HG02885 (cell line): ENCODE results near the gene RELN.
"Not testable (repeated sequence)": the region's sequence is repeated elsewhere in the genome, so short reads cannot be mapped to it uniquely, and the experiment has no call there.

Experiments used
- ATAC-seq: cut with Tn5 transposase; IDR thresholded peaks from one replicate; pipeline ENCODE4 v1.9.1; 2021; ENCODE audit warnings: mild to moderate bottlenecking; ENCODE audit not compliant: unreplicated experiment, poor library complexity

The RELN gene

DNA sequence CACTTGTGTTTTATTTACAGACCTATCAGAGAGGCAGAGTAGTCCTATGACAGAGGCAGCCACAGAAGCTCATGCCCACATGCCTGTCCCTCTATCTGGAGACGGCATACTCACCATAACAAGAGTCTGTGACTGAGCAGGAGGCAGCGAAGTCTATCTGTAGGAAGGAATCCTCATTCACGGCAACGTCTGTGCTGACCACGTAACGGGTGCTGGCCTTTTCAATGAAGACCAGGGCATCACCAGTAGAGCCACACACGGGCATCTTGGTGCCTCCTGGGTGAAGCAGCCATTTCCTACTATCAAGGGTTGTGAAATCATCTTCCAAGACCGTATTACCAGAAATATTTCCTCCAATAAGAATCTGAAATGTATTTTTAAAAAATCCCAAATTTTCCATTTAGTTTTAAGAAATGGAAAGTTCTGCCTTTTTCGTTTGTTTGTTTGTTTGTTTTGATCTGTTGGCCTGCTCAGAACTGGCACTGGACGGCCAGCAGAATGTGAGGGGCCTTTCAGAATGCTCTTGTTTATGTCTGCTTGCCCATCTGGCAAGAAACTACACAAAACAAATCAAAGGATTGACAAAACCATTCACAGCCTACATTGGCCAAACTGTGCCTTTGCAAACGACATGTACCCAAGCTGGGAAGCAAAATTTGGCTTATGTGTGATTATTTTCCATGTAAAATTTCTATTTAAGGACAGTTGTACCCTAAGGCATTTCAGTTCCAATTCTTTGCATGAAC is 450.3 kb downstream of the RELN start:
- no peak for ATAC-seq

DNA sequence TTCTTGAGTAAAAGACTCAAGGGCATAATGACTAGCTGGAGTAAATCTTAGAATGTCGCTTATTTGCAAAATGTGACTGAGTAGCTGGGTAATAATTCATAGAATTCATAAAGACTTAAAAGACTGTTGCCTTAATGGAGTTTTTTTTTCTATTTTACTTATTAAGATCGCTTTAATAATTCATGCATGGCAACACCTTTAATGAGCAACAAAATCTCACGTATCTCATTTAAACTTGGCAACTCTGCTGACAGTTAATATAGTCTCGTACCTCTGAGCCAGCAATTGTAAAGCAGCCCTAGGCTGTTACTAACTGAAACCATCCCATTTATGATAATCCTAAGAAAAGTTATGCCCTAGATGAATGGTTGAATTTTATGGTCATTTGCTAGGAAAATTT is 455.7 kb downstream of the RELN start:
- no peak for ATAC-seq

DNA sequence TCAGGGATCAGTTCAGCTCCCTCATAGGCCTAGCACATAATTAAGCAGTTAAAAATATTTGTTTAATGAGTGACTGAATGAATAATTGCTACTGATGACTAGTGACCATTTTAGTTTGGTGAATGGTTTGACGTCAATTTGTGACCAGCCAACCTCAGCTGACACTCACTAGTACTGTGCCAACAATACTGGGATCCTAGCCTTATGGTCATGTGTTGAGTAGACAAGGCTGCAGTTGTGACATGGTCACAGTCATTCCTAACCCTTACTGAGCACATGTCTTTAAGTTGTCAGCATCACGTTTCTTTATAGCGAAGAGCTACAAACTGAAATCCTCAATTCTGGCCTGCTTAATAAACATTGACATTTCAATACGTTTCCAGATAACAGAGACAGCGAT is 456.5 kb downstream of the RELN start:
- no peak for ATAC-seq

DNA sequence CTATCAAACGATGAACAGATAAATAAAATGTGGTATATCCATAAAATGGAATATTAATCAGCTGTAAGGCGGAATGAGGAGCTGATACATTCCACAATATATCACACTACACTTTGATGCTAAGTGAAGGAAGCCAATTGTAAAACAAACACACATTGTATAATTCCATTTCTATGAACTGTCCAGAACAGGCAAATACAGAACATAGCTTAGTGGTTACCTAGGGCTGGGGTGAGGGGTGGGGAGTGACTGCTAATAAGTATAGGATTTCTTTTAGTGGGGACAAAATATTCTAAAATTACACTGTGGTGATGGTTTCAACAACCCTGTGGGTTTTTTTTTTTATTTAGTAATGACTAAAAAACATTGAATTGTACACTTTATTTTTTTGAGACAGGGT is 461.3 kb downstream of the RELN start:
- no peak for ATAC-seq

DNA sequence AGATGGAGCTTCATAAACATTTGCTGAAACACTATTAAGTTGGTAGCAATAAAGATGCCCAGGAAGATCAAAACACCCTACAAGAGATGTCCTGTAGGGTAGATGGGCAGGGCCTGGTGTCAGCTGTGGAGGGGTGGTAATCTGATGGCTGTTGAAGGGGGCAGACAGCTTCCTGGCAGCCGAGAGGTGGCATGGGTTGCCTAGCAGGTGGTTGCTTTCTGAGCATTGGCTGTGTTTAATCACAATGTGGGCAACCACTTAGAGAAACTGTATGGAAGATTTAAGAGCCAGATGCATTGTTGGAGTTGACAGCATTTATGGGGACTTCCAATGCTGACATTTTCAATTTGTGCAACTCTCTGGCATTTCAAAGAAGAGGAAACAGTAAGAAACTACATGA is 463.5 kb downstream of the RELN start:
- no peak for ATAC-seq

DNA sequence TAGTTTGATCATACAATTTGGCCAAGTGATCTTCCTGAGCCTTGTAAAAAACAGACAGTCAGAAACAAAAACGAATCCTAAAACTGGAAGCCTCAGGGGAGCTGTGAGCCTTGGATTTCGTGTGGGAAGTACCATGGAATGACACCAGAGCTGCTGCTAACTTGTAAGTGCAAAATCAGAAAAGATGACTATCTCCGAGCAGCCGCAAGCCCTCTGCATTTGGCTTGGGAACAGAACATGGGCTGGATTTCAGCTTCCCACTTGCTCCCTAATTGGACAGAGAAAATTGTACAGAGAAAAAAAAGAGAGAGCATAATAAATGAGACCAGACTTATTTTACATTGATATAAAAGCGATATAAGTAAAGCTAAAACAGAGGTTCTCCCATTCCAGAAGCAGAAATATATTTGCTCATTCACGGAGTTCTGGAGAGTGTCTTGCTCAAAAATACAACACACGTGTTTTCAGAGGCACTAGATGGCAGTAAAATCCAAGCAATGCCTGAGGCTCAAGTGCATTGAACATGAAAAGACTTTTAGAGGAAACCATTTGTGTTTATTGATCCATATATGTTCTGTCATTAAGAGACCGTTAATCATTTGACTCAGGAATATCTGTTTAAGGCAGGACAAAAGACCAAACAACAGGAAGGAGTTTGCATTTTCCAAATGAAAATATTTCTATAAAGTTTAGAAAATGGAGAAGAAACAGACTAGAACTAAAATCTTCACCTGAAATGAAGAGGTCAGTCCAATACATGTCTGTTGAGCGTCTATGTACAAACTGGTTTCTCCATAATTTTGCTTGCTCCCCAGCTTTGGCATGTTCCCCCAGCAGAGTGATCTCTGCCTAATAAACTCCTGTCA is 465.2 kb downstream of the RELN start:
- no peak for ATAC-seq

DNA sequence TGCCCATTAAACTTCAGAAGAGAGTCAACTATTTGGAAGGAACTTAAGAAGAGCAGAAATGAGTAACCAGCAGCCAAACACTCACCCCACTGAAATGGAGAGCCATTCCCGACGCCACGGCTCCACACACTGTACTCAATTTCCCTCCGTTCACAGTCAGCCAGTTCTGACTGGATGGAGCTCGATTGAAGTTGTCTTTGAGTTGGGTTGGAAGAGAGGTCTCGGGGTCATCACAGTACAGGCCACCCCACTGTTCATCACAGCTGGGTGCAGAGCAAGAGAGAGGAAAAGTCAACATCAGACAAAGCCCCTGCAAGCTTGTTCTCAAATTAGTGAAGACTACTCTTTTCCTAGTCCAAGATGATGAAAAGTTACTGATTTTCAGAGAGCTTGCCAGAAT is 467.5 kb downstream of the RELN start:
- ATAC-seq, result no peak

DNA sequence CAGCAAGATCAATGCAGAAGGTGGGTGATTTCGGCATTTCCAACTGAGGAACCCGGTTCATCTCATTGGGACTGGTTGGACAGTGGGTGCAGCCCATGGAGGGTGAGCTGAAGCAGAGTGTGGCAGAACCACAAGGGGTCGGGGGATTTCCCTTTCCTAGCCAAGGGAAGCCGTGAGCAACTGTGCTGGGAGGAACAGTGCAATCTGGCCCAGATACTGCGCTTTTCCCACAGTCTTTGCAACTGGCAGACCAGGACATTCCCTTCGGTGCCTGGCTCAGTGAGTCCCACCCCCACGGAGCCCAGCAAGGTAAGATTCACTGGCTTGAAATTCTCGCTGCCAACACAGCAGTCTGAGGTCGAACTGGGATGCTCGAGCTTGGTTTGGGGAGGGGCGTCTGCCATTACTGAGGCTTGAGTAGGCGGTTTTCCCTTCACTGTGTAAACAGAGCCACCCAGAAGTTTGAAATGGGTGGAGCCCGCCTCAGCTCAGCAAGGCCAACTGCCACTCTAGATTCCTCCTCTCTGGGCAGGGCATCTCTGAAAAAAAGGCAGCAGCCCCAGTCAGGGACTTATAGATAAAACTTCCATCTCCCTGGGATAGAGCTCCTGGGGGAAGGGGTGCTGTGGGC is 484.8 kb downstream of the RELN start:
- ATAC-seq, result no peak

DNA sequence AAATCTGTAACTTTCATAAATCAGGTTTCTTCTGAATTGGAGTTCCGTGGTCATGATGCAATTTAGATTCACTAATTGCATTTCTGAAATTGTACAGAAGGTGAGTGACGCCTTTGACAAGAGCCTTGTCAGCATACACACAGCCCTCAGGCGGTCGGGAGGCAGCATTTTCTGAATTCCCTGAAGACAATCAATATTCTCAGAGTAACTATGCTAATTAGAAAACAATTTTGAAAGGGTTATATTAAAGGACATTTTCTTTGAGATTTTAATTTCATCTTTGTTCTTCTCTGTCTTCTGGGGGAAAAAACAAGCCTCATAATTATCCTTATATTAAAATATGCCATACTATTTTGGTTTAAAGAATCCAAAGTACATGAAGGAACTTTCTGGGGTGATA is 488.3 kb downstream of the RELN start:
- ATAC-seq, result no peak

DNA sequence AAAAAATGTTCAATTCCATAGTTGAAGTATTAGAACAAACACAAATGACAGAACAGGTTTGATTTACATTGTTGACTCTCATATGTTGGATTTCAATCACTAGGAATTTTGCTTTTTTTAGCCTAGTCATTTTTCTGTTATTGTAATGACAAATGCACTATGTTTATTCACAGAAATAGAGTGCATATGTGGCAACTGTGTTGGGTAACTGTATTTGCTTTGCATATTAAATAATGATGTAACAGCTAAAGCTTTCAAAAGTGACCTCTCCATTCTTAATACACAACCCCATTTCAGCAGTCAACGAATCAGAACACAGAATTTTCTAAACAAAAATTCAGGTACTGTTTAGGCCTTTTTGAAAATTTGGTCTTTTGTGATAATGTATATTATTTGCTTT is 489.5 kb downstream of the RELN start:
- ATAC-seq, result no peak

DNA sequence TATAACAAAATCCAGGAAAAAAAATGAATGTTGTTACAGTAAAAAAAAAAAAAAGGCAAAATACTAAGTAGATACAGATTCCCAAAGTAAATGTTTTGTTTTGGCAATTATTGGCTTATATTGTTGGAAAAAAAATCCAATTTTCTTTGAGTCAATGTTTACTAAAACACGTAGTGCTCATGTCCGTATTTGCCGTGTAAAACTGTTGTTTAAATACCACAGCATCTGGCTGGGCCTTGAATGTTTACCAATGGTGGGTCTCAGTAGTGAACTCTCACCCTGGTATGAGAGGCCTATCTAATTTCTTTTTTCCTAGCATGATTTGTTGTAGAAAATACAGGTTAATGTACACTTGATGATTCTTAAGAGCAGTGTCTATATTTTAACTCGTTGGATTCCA is 502.0 kb downstream of the RELN start:
- ATAC-seq, result no peak

DNA sequence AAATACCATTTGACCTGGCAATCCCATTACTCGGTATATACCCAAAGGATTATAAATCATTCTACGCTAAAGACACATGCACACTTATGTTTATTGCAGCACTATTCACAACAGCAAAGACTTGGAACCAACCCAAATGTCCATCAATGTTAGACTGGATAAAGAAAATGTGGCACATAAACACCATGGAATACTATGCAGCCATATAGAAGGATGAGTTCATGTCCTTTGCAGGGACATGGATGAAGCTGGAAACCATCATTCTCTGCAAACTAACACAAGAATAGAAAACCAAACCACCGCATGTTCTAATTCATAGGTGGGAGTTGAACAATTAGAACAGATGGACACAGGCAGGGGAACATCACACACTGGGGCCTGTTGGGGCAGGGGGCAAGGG is 502.6 kb downstream of the RELN start:
- not testable (repeated sequence) for ATAC-seq

DNA sequence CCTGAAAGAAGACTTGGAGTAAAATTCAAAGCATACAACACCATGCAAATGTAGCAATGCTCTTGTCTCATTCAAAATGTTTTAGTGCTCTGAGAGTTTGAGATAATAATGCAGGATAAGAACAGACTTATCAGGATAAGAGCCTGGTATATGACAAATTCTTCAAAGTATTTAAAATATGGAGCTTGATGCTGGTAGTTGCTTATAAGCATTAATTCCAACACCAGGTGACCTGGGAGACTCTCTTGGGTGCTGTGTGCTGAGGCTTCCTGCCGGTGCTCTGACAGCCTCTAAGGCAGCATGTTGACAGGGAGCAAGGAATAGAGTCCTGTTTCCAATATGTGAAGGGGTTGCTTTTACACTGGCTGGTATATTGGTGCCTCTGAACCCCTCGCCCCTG is 508.7 kb downstream of the RELN start:
- ATAC-seq, result no peak

DNA sequence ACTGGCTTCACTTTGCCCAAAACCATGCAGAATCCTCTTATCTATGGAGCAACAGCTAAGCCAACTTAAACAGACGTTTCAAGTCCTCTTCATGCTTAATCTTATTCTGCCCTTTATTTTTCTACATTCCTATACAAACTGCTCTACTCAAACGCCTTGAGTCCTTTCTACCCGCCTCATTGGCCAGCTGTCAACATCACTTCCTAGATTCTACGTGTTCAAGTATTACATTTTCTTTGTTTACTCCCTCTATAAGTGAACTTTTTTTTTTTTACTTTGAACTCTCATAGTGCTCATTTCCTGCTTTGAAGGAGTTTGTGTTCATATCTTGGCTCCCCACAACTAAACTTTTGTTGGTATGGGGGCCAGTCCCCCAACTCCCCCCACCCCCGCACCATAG is 514.5 kb downstream of the RELN start:
- ATAC-seq, result no peak

DNA sequence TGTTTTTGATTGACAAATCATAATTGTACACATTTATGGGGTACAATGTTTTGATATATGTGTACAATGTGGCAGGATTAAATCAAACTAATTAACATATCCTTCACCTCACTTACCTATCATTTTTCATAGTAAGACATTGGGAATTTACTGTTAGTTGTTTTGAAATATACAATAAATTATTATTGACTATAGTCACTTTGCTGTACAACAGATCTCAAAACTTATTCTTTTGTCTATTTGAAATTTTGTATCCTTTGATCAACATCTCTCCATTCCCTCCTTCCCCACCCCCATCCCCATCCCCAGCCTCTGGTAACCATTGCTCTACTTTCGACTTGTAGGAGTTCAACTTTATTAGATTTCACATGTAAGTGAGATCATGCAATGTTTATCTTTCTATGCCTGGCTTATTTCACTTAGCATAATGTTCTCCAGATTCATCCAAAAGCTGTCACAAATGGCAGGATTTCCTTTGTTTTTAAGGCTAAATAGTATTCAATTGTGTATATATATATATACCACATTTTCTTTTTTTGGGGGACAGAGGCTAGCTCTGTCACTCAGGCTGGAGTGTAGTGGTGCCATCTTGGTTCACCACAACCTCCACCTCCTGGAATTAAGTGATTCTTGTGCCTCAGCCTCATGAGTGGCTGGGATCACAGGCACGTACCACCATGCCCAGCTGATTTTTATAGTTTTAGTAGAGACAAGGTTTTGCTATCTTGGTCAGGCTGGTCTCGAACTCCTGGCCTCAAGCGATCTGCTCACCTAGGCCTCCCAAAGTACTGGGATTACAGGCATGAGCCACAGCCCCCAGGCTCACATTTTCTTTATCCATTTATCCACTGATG is 520.1 kb downstream of the RELN start:
- ATAC-seq, result no peak

DNA sequence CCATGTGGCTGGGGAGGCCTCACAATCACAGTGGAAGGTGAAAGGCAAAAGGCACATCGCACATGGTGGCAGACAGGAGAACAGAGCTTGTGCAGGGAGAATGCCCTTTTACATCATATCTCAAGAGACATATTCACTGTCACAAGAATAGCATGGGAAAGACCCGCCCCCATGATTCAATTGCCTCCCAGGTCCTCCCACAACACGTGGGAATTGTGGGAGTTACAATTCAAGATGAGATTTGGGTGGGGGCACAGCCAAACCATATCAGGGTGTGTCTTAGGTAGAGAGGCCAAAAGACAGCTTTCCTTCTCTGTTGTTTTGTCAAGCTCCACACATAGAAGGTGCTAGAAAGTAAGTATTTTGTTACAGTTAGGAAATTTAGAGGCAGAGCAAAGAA is 522.6 kb downstream of the RELN start:
- ATAC-seq, result no peak

DNA sequence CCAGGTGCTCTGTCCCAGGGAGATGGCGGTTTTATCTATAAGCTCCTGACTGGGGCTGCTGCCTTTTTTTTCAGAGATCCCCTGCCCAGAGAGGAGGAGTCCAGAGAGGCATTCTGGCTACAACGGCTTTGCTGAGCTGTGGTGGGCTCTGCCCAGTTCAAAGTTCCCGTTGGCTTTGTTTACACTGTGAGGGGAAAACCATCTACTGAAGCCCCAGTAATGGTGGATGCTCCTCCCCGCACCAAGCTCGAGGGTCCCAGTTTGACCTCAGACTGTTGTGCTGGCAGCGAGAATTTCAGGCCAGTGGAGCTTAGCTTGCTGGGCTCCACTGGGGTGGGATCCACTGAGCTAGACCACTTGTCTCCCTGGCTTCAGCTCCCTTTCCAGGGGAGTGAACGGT is 527.1 kb downstream of the RELN start:
- ATAC-seq, result no peak

DNA sequence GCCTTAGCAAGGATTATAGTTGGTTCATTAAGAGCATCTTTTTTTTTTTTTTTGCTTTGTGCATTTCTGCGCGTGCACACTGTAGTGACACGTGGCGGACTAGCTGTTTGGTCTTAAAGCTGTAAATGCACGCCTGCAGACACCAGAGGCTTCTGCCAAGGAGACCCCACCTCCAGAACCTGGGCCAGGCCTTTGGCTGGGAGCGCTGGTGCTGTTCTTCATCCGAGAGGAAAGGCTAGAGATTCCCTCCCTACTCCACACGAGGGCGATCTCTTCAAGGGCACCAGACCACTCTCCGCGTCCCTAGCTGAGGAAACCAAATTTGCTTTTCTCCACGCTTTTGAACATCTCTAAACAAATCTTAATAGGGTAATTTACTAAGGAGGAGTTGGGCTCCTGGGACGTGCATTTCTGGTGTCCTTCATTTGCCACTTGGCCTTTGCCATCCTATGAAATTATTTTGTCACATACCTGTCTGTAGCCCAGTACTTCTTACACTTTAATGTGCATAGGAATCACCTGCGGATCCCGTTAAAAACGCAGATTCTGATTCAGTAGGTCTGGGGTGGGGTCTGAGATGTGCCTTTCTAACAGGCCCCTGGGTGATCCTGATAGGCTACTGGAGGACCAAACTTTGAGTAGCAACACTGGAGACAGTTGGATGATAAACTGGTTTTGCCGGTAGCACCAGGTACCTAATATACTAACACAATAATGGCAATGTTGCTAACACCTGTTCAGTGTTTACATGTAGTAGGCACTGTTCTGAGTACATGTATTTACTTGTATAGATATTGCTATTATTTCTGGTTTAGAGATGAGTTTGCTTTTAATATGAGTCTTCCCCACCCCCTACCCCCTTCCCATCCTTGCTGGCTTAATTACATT is 542.1 kb downstream of the RELN start:
- peak; percentile 68 for ATAC-seq

DNA sequence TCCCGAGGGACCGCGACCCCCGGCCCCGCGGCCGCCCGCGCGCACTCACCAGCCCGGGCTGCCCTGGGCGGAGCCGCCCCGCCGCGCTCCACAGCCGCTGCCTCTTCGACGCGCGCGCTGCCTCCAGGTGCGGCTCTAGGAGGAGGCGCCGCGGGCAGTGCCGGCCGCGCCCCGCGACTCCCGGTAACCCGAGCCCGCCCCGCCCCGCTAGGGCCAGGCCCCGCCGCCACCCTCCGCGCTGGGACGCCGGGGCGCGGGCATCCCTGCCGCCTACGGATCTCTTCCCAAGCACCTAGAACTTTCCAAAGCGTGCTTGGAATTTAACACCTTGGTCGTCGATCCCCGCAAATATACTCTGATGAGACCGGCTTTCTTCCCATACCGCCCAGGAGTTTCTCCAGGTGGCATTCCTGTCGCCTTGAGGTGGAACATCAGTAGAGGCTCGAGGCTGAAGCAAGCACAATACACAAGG is 543.4 kb downstream of the RELN start, which contains the start of gene SLC26A5:
Gene SLC26A5 (minus strand): TSS at position 159 of the 472 bp plus-strand sequence. CDS start 24,693 bp downstream, outside the sequence.
- peak; percentile 69 for ATAC-seq
